GM18951 (cell line): Measurements from ENCODE around the gene TMEM163.
"Not testable (repeated sequence)": the region's sequence is repeated elsewhere in the genome, so short reads cannot be mapped to it uniquely, and the experiment has no call there.

ENCODE experiments used
- POLR2A ChIP-seq: IDR thresholded peaks from 4 replicates; pipeline ENCODE4 v1.6.1; 2011; ENCODE audit warnings: mild to moderate bottlenecking; ENCODE audit not compliant: insufficient read length, insufficient read depth; ENCODE audit errors: extremely low read depth
- in situ Hi-C: fragments of 300-500 bp; cut with MboI; formaldehyde crosslinking; loops from one replicate; pipeline ENCODE4 v1.12.0; 2022; ENCODE audit warnings: low sequenced_read_pairs, mixed read lengths, inconsistent platforms; ENCODE audit not compliant: unreplicated experiment

Gene TMEM163

DNA sequence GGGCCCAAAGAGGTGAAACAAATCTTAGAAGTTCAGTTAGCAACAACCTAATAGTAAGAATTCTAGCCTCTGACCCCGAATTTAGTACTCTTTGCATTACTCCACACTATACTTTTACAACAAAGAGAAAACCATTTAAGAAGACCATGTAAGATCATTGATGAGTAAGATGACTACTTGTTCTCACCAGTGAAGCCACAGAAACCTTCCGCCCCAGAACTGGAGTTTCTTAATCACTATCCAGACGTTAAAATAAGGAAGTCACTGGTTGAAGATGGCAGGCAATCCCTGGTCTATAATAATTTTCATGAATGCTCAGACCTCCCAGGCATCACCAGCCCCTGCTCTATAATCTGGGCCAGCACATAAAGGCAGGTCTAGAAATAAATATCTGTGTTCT, 95.0 kb downstream of the TMEM163 start:
- no peak for TF ChIP-seq POLR2A
- in situ Hi-C loops, result no loop called here

GRCh38 chr2:134623046-134623445, 95.8 kb downstream of the TMEM163 start:
- in situ Hi-C loops, result no loop called here
- TF ChIP-seq POLR2A, result no peak

- in situ Hi-C loops, result no loop called here
- TF ChIP-seq POLR2A, result no peak
These were observed 96.7 kb downstream of the TMEM163 start for GRCh38 chr2:134621939-134622705.

DNA sequence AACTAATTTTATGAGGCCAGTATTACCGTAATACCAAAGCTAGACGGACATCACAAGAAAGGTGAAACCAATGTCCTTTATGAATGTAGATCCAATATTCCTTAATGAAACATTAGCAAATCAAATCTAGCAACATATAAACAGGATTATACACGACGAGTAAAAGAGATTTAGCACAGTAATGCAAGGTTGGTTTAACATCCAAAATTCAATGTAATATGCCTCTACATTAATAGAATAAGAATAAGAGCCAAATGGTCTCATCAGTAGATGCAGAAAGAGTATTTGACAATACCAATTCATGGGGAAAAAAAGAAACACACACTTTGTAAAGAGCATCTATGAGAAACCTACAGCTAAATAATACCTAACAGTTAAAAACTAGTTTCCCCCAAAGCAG, 99.5 kb downstream of the TMEM163 start:
- no peak for TF ChIP-seq POLR2A
- in situ Hi-C loops, result no loop called here

DNA sequence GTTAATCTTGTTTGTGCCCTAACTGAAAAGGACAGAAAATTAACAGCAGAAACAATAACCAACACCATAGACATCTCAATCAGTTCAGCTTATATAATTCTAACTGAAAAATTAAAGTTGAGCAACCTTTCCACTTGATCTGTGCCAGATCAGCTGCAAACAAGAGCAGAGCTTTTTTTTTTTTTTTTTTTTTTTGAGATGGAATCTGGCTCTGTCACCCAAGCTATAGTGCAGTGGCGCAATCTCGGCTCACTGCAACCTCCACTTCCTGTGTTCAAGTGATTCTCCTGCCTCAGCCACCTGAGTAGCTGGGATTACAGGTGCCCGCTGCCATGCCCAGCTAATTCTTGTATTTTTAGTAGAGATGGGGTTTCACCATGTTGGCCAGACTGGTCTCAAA, 103.3 kb downstream of the TMEM163 start:
- in situ Hi-C loops, result not testable (repeated sequence)

GRCh38 chr2:134611316-134611715, 107.5 kb downstream of the TMEM163 start:
- in situ Hi-C loops, result no loop called here
- TF ChIP-seq POLR2A, result no peak

- no peak for TF ChIP-seq POLR2A
- in situ Hi-C loops, result no loop called here
These were observed 107.9 kb downstream of the TMEM163 start for GRCh38 chr2:134610871-134611270.

DNA sequence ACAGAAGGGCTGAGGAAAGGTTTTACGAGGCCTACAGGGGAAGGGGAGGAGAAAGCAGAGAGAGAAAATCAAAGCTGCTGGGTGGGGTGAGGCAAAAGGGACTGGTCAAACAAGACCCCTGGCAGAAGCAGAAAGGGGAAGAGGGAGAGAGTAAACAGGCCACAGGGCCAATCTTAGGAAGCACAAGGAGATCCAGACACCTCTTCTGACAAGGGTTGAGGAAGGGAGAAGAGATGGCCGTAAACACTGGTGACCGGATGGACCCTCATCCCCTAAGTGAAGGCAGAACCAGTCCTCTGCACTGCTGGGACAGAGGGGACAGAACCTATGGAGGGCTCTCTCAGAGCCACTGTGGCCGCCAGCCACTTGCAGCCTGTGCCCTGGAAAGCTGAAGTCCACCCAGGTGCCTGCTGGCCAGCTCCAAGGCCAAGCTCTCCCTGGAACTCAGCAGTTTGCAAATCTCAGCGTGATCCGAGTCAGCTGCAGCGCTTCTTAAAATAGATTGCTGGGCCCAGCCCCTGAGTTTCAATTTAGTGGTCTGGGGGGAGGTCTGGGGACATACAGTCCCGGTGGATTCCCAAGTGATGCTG, 108.8 kb downstream of the TMEM163 start:
- in situ Hi-C loops, result no loop called here
- no peak for TF ChIP-seq POLR2A

GRCh38 chr2:134603966-134604365, 114.8 kb downstream of the TMEM163 start:
- in situ Hi-C loops, result no loop called here
- TF ChIP-seq POLR2A, result no peak

DNA sequence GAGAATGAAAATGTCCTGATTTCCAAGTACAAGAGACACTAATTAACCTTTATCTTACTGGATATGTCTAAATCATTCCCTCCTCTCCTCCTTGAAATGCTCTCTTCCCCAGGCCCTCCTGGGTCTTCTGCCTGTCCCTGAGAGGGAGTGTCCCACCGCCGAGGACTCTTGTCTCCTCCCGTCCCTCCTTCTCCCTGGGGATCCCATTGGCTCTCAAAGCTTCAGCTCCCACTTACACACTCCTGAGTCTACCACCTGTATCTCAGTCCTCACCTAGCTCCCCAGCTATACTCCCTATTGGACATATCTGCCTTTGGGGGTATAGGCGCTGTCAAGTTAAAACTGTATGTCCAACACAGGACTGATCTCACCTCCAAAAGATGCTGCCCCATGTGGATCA, 116.1 kb downstream of the TMEM163 start:
- in situ Hi-C loops, result no loop called here

DNA sequence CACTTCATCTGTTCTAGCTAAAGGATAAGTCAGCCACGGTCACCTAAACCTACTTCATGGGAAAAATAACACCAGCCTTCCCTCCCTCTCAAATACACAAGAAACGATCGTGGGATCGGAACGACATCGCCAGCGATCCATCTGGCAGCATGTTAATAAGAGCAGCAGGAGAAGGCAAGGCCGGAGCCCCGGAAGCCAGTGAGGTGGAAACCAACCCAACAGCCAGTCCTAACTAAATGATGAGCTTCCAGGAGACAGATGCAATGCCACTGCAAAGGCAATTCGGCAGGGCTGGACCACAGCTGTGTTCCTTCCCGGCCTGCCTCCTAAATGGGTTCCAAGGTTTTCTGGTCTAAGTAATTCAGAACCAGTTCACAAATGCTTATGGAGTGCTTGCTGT, 117.5 kb downstream of the TMEM163 start:
- TF ChIP-seq POLR2A, result no peak
- in situ Hi-C loops, result no loop called here

More for the DNA sequence above, 116.1 kb downstream of the TMEM163 start:
- TF ChIP-seq POLR2A, result no peak

DNA sequence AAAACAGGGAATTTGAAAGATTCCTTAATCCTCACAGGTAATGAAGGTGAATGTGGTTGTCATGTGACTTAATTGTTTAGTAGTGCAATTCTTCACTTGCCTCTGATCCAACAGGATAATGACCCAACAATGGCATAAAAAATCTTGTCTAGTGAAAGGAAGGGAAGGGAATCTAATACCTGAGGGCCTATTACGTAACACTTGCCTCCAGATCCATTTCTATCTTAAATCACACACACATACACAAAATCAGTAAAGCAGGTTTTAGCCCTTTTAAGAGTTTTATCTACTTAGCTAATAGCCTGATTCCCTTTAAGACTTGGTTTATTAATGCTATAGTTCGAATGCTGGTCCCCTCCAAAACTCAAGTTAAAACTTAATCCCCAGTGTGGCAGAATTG, 118.6 kb downstream of the TMEM163 start:
- in situ Hi-C loops, result no loop called here
- TF ChIP-seq POLR2A, result no peak

GRCh38 chr2:134599236-134599635, 119.6 kb downstream of the TMEM163 start:
- in situ Hi-C loops, result no loop called here
- TF ChIP-seq POLR2A, result no peak

DNA sequence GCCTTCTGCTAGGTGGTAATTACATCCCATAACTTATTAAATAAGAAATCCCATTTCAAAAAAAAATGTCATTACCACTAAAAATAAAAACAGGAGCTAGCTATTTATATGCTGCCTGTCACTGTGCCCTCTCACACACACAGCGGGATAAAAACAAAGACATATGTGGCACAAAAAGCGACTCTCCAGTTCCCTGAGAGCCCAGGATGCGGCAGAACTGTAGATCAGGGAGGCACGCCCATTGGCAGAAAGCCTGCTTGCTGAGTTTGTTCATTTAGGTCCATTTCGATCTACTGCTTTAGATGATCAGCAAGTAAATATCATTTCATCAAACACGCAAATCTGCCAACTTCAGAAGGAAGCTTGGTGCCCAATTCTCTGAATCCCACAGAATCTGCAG, 124.4 kb downstream of the TMEM163 start:
- no peak for TF ChIP-seq POLR2A
- in situ Hi-C loops, result no loop called here

DNA sequence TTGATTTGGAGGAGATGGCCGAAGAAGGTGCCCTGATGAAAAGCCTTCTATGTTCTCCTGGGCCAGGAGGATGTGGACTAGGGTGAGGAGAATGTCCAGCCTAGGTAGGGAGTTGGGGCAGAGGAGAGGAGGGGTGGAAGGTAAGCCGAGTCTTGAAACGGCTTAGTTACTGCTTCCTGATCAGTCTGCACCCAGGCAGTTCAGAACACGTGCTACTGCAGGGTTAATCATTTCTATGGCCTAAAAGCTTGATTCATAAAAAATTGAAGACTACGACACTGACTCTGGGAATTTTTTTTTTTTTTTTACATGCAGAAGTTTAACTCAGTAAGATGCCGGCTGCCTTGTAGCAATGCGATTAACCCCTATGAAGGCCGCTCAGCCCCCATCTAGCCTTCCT, 125.3 kb downstream of the TMEM163 start:
- no peak for TF ChIP-seq POLR2A
- in situ Hi-C loops, result no loop called here

GRCh38 chr2:134592377-134592776, 126.4 kb downstream of the TMEM163 start:
- in situ Hi-C loops, result no loop called here
- TF ChIP-seq POLR2A, result no peak
